ENCODE data around the gene DACT3.
A peak's percentile ranks its signal among the peaks of the same experiment; 100 is the strongest.

Gene DACT3

GRCh38 chr19:46691948-46692347, 31.0 kb upstream of the DACT3 start:
- peaks cover 63% of the 10 kb centered on the region for H3K36me3 ChIP-seq (ENCODE audit: control insufficient read depth, insufficient read depth, low read length)
- H3K27me3 ChIP-seq (ENCODE audit: control insufficient read depth, insufficient read depth, low read length): no peaks in the 10 kb centered on the region

GRCh38 chr19:46691104-46691503, 30.1 kb upstream of the DACT3 start:
- H3K27me3 ChIP-seq (ENCODE audit: control insufficient read depth, insufficient read depth, low read length): no peaks in the 10 kb centered on the region
- no peak overlapping the region for H3K9ac ChIP-seq (ENCODE audit: low read depth, low read length)
- H3K36me3 ChIP-seq (ENCODE audit: control insufficient read depth, insufficient read depth, low read length): peaks cover 66% of the 10 kb centered on the region
- no peaks in the 10 kb centered on the region for H3K9me3 ChIP-seq (ENCODE audit: control insufficient read depth, insufficient read depth, low read length)
- no peak overlapping the region for H3K4me3 ChIP-seq (ENCODE audit: low read depth, low read length)
- H3K4me1 ChIP-seq (ENCODE audit: control insufficient read depth, insufficient read depth, low read length): no peaks in the 10 kb centered on the region

More at GRCh38 chr19:46691948-46692347, 31.0 kb upstream of the DACT3 start:
- Histone ChIP-seq H3K9ac (ENCODE audit: low read depth, low read length) (no peak overlapping the region), H3K4me1 (ENCODE audit: control insufficient read depth, insufficient read depth, low read length) (peaks cover 3% of the 10 kb centered on the region), H3K4me3 (ENCODE audit: low read depth, low read length) (no peak overlapping the region), H3K9me3 (ENCODE audit: control insufficient read depth, insufficient read depth, low read length) (no peaks in the 10 kb centered on the region)

- H3K36me3 ChIP-seq (ENCODE audit: control insufficient read depth, insufficient read depth, low read length): peaks cover 56% of the 10 kb centered on the region
Measured at GRCh38 chr19:46689358-46689757, 28.4 kb upstream of the DACT3 start.

GRCh38 chr19:46687438-46688145, 26.6 kb upstream of the DACT3 start:
- no peaks in the 10 kb centered on the region for H3K9me3 ChIP-seq (ENCODE audit: control insufficient read depth, insufficient read depth, low read length)
- peaks cover 42% of the 10 kb centered on the region for H3K36me3 ChIP-seq (ENCODE audit: control insufficient read depth, insufficient read depth, low read length)
- no peaks in the 10 kb centered on the region for H3K27me3 ChIP-seq (ENCODE audit: control insufficient read depth, insufficient read depth, low read length)
- no peaks in the 10 kb centered on the region for H3K4me1 ChIP-seq (ENCODE audit: control insufficient read depth, insufficient read depth, low read length)
- no peak overlapping the region for H3K4me3 ChIP-seq (ENCODE audit: low read depth, low read length)
- H3K9ac ChIP-seq (ENCODE audit: low read depth, low read length): no peak overlapping the region

More at GRCh38 chr19:46689358-46689757, 28.4 kb upstream of the DACT3 start:
- Histone ChIP-seq H3K9me3 (ENCODE audit: control insufficient read depth, insufficient read depth, low read length) (no peaks in the 10 kb centered on the region), H3K9ac (ENCODE audit: low read depth, low read length) (no peak overlapping the region), H3K4me1 (ENCODE audit: control insufficient read depth, insufficient read depth, low read length) (no peaks in the 10 kb centered on the region), H3K4me3 (ENCODE audit: low read depth, low read length) (no peak overlapping the region), H3K27me3 (ENCODE audit: control insufficient read depth, insufficient read depth, low read length) (no peaks in the 10 kb centered on the region)

- Histone ChIP-seq H3K36me3 (ENCODE audit: control insufficient read depth, insufficient read depth, low read length) (peaks cover 28% of the 10 kb centered on the region), H3K4me3 (ENCODE audit: low read depth, low read length) (no peak overlapping the region), H3K4me1 (ENCODE audit: control insufficient read depth, insufficient read depth, low read length) (no peaks in the 10 kb centered on the region), H3K9me3 (ENCODE audit: control insufficient read depth, insufficient read depth, low read length) (no peaks in the 10 kb centered on the region), H3K9ac (ENCODE audit: low read depth, low read length) (no peak overlapping the region), H3K27me3 (ENCODE audit: control insufficient read depth, insufficient read depth, low read length) (no peaks in the 10 kb centered on the region)
Measured at GRCh38 chr19:46685189-46685588, 24.2 kb upstream of the DACT3 start.

GRCh38 chr19:46678110-46678732, 17.2 kb upstream of the DACT3 start:
- Histone ChIP-seq H3K36me3 (ENCODE audit: control insufficient read depth, insufficient read depth, low read length) (peaks cover 41% of the 10 kb centered on the region), H3K9ac (ENCODE audit: low read depth, low read length) (no peak overlapping the region), H3K4me1 (ENCODE audit: control insufficient read depth, insufficient read depth, low read length) (peaks cover 5% of the 10 kb centered on the region), H3K27me3 (ENCODE audit: control insufficient read depth, insufficient read depth, low read length) (no peaks in the 10 kb centered on the region), H3K9me3 (ENCODE audit: control insufficient read depth, insufficient read depth, low read length) (no peaks in the 10 kb centered on the region), H3K4me3 (ENCODE audit: low read depth, low read length) (no peak overlapping the region)

- Histone ChIP-seq H3K4me1 (ENCODE audit: control insufficient read depth, insufficient read depth, low read length) (peaks cover 5% of the 10 kb centered on the region), H3K4me3 (ENCODE audit: low read depth, low read length) (no peak overlapping the region), H3K36me3 (ENCODE audit: control insufficient read depth, insufficient read depth, low read length) (peaks cover 36% of the 10 kb centered on the region), H3K27me3 (ENCODE audit: control insufficient read depth, insufficient read depth, low read length) (no peaks in the 10 kb centered on the region), H3K9me3 (ENCODE audit: control insufficient read depth, insufficient read depth, low read length) (no peaks in the 10 kb centered on the region), H3K9ac (ENCODE audit: low read depth, low read length) (no peak overlapping the region)
Measured at GRCh38 chr19:46674416-46675178, 13.6 kb upstream of the DACT3 start.

- no peaks in the 10 kb centered on the region for H3K4me1 ChIP-seq (ENCODE audit: control insufficient read depth, insufficient read depth, low read length)
- no peaks in the 10 kb centered on the region for H3K27me3 ChIP-seq (ENCODE audit: control insufficient read depth, insufficient read depth, low read length)
- no peaks in the 10 kb centered on the region for H3K9me3 ChIP-seq (ENCODE audit: control insufficient read depth, insufficient read depth, low read length)
Measured at GRCh38 chr19:46670813-46671212, 9.8 kb upstream of the DACT3 start.

GRCh38 chr19:46668662-46669061, 7.7 kb upstream of the DACT3 start:
- peaks cover 8% of the 10 kb centered on the region for H3K36me3 ChIP-seq (ENCODE audit: control insufficient read depth, insufficient read depth, low read length)
- no peak overlapping the region for H3K4me3 ChIP-seq (ENCODE audit: low read depth, low read length)
- no peaks in the 10 kb centered on the region for H3K4me1 ChIP-seq (ENCODE audit: control insufficient read depth, insufficient read depth, low read length)
- H3K9me3 ChIP-seq (ENCODE audit: control insufficient read depth, insufficient read depth, low read length): no peaks in the 10 kb centered on the region
- H3K9ac ChIP-seq (ENCODE audit: low read depth, low read length): no peak overlapping the region
- H3K27me3 ChIP-seq (ENCODE audit: control insufficient read depth, insufficient read depth, low read length): no peaks in the 10 kb centered on the region

More at GRCh38 chr19:46670813-46671212, 9.8 kb upstream of the DACT3 start:
- no peak overlapping the region for H3K9ac ChIP-seq (ENCODE audit: low read depth, low read length)
- H3K36me3 ChIP-seq (ENCODE audit: control insufficient read depth, insufficient read depth, low read length): peaks cover 20% of the 10 kb centered on the region
- H3K4me3 ChIP-seq (ENCODE audit: low read depth, low read length): no peak overlapping the region

- H3K9me3 ChIP-seq (ENCODE audit: control insufficient read depth, insufficient read depth, low read length): no peaks in the 10 kb centered on the region
- H3K27me3 ChIP-seq (ENCODE audit: control insufficient read depth, insufficient read depth, low read length): no peaks in the 10 kb centered on the region
- no peak overlapping the region for H3K9ac ChIP-seq (ENCODE audit: low read depth, low read length)
- no peaks in the 10 kb centered on the region for H3K4me1 ChIP-seq (ENCODE audit: control insufficient read depth, insufficient read depth, low read length)
- H3K36me3 ChIP-seq (ENCODE audit: control insufficient read depth, insufficient read depth, low read length): no peaks in the 10 kb centered on the region
- H3K4me3 ChIP-seq (ENCODE audit: low read depth, low read length): no peak overlapping the region
Measured at GRCh38 chr19:46665072-46665471, 4.1 kb upstream of the DACT3 start.

- Histone ChIP-seq H3K4me1 (ENCODE audit: control insufficient read depth, insufficient read depth, low read length) (peaks cover 4% of the 10 kb centered on the region), H3K4me3 (ENCODE audit: low read depth, low read length) (peak overlapping the region; percentile 38), H3K9ac (ENCODE audit: low read depth, low read length) (no peak overlapping the region)
Measured at GRCh38 chr19:46661735-46662592, 982 bp upstream of the DACT3 start.

More at GRCh38 chr19:46661735-46662592, 982 bp upstream of the DACT3 start:
- Histone ChIP-seq H3K36me3 (ENCODE audit: control insufficient read depth, insufficient read depth, low read length) (no peaks in the 10 kb centered on the region), H3K27me3 (ENCODE audit: control insufficient read depth, insufficient read depth, low read length) (no peaks in the 10 kb centered on the region), H3K9me3 (ENCODE audit: control insufficient read depth, insufficient read depth, low read length) (no peaks in the 10 kb centered on the region)

Measured in iPS-15b (cell line).